D721Med (cell line): Measurements from ENCODE around the gene FERD3L.
"Not testable (repeated sequence)": the region's sequence is repeated elsewhere in the genome, so short reads cannot be mapped to it uniquely, and the experiment has no call there.

Experiments used
- DNase-seq: peaks from one replicate; pipeline ENCODE4 v3.0.0; 2011; ENCODE audit warnings: low spot score; ENCODE audit not compliant: insufficient read length
- FAIRE-seq: peaks from 2 replicates; lab custom pipeline; 2011; peaks lifted over from hg19 to GRCh38; lab: Jason Lieb, UNC
- TF ChIP-seq, protein P1 (sequence below): IDR thresholded peaks from 2 replicates; pipeline ENCODE4 v1.5.1; 2012; ENCODE audit warnings: mild to moderate bottlenecking, control low read depth; ENCODE audit not compliant: insufficient read depth; ENCODE audit errors: missing control alignments

FERD3L gene, protein sequence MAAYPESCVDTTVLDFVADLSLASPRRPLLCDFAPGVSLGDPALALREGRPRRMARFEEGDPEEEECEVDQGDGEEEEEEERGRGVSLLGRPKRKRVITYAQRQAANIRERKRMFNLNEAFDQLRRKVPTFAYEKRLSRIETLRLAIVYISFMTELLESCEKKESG

DNA sequence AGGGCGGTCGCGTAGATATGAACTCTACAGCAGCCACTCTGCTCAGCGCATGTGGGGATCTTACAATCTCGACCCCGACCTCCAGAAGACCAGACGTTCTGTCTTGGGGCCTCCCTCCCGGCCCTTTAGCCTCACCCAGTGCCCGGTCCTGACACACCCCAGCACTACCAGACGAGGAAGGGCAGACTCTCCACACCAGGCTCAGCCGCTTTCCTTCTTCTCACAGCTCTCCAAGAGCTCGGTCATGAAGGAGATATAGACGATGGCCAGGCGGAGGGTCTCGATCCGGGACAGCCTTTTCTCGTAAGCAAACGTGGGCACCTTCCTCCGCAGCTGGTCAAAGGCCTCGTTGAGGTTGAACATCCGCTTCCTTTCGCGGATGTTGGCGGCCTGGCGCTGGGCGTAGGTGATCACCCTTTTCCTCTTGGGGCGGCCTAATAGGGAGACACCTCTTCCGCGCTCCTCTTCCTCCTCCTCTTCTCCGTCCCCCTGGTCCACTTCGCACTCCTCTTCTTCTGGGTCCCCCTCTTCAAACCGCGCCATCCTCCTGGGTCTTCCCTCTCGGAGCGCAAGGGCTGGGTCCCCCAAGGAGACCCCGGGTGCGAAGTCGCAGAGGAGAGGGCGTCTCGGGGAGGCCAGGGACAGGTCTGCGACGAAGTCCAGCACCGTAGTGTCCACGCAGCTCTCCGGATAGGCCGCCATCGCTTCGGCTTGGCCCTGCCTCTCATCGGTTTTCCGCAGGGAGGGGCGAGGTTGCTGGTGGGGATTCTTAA, at the start of gene FERD3L:
Gene FERD3L, minus strand, starts transcription at position 761 of the 773 bp plus-strand sequence. Its CDS starts 59 bp downstream, at position 702.
- TF ChIP-seq, protein P1, sequence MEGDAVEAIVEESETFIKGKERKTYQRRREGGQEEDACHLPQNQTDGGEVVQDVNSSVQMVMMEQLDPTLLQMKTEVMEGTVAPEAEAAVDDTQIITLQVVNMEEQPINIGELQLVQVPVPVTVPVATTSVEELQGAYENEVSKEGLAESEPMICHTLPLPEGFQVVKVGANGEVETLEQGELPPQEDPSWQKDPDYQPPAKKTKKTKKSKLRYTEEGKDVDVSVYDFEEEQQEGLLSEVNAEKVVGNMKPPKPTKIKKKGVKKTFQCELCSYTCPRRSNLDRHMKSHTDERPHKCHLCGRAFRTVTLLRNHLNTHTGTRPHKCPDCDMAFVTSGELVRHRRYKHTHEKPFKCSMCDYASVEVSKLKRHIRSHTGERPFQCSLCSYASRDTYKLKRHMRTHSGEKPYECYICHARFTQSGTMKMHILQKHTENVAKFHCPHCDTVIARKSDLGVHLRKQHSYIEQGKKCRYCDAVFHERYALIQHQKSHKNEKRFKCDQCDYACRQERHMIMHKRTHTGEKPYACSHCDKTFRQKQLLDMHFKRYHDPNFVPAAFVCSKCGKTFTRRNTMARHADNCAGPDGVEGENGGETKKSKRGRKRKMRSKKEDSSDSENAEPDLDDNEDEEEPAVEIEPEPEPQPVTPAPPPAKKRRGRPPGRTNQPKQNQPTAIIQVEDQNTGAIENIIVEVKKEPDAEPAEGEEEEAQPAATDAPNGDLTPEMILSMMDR, result no peak
- no peak for FAIRE-seq
- DNase-seq, result no peak

GRCh38 chr7:19194417-19194816, 49.2 kb upstream of the FERD3L start:
- not testable (repeated sequence) for FAIRE-seq, DNase-seq

DNA sequence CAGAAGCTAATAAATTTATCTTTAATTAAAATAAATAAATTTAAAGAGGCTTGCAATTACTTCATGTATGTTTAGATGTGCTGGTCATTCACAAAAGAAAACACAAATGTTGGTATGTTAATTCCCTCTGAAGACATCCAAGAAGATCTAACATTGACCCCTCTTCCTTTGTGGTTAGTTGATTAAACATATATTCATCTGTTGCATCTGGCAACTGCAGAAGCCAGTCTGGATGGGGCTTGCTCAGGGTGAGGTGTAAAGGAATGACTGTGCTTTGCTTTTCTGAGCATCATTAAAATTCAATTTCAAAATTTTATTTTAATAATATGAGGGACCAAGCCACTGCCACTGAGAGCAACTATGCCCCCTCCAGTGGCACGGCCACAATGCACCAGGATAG, 36.4 kb upstream of the FERD3L start:
- TF ChIP-seq, protein P1, result no peak
- FAIRE-seq, result no peak
- DNase-seq, result no peak

GRCh38 chr7:19178595-19178994, 33.4 kb upstream of the FERD3L start:
- DNase-seq, result no peak
- TF ChIP-seq, protein P1, result no peak
- no peak for FAIRE-seq

DNA sequence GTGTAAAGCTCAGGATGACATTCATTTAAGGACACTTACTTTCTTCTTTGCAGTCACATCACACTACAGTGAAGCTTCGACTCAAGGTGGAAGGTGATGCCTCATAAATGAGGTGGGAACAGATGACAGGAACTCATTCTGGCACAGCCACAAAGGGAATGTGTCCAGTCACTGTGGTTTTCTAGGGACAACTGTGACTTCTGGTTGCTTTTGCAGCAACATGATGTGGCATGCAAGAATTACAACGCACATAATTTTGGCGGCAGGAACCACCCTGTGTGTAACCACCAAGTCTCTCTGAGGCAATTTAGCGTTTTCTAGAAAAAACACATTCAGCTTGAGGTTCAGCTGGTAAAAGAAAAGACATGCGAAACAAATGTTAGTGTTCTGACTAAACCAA, 32.0 kb upstream of the FERD3L start:
- DNase-seq, result no peak

GRCh38 chr7:19175241-19175640, 30.0 kb upstream of the FERD3L start:
- FAIRE-seq, result no peak
- DNase-seq, result no peak
- TF ChIP-seq, protein P1, result no peak

More for the DNA sequence above, 32.0 kb upstream of the FERD3L start:
- no peak for FAIRE-seq
- TF ChIP-seq, protein P1, result no peak

GRCh38 chr7:19161671-19162070, 16.4 kb upstream of the FERD3L start:
- no peak for FAIRE-seq
- no peak for DNase-seq
- TF ChIP-seq, protein P1, result no peak
